Measurements from ENCODE around the gene COL6A2. TPM values are rescaled to one million over a fixed set of nuclear protein-coding genes. Genes with fewer than 3 reads are reported as not detected.

The COL6A2 gene
- total RNA-seq (2014; rRNA removed; shearing (Covaris generic); ENCODE audit: low replicate concordance) = 949 and 1,198 TPM in 2 replicates

- Histone ChIP-seq H3K9me3 (peaks cover 8% of the 10 kb centered on the region), H3K4me3 (peak within 1 kb of the TSS; percentile 73), H3K36me3 (peaks cover 30% of the 10 kb centered on the region), H3K27me3 (no peaks in the 10 kb centered on the region)
- DNase-seq = peak; percentile 83
These were observed at the start of gene COL6A2 for GRCh38 chr21:46097336-46098293. Gene COL6A2, plus strand, starts transcription at chr21:46098112.

GRCh38 chr21:46048926-46049889 lies 48.7 kb upstream of the COL6A2 start:
- no peak overlapping the region for H3K4me3 ChIP-seq
- DNase-seq = peak; percentile 100
- H3K9me3 ChIP-seq = no peaks in the 10 kb centered on the region
- H3K36me3 ChIP-seq = no peaks in the 10 kb centered on the region
- no peaks in the 10 kb centered on the region for H3K27me3 ChIP-seq

GRCh38 chr21:46049890-46050667 lies 47.8 kb upstream of the COL6A2 start:
- Histone ChIP-seq H3K4me3 (no peak overlapping the region), H3K27me3 (no peaks in the 10 kb centered on the region), H3K9me3 (no peaks in the 10 kb centered on the region), H3K36me3 (no peaks in the 10 kb centered on the region)
- no peak for DNase-seq

- no peaks in the 10 kb centered on the region for H3K9me3 ChIP-seq
- DNase-seq = no peak
- no peaks in the 10 kb centered on the region for H3K36me3 ChIP-seq
These were observed 47.1 kb upstream of the COL6A2 start for GRCh38 chr21:46050668-46051378.

GRCh38 chr21:46051379-46051770 lies 46.5 kb upstream of the COL6A2 start:
- no peaks in the 10 kb centered on the region for H3K36me3 ChIP-seq
- DNase-seq = no peak
- no peaks in the 10 kb centered on the region for H3K27me3 ChIP-seq

More at GRCh38 chr21:46050668-46051378, 47.1 kb upstream of the COL6A2 start:
- no peak overlapping the region for H3K4me3 ChIP-seq
- no peaks in the 10 kb centered on the region for H3K27me3 ChIP-seq

GRCh38 chr21:46051821-46052675 lies 45.9 kb upstream of the COL6A2 start:
- Histone ChIP-seq H3K4me3 (no peak overlapping the region), H3K36me3 (no peaks in the 10 kb centered on the region), H3K27me3 (no peaks in the 10 kb centered on the region), H3K9me3 (no peaks in the 10 kb centered on the region)
- DNase-seq = no peak

More at GRCh38 chr21:46051379-46051770, 46.5 kb upstream of the COL6A2 start:
- no peaks in the 10 kb centered on the region for H3K9me3 ChIP-seq
- H3K4me3 ChIP-seq = no peak overlapping the region

DNA sequence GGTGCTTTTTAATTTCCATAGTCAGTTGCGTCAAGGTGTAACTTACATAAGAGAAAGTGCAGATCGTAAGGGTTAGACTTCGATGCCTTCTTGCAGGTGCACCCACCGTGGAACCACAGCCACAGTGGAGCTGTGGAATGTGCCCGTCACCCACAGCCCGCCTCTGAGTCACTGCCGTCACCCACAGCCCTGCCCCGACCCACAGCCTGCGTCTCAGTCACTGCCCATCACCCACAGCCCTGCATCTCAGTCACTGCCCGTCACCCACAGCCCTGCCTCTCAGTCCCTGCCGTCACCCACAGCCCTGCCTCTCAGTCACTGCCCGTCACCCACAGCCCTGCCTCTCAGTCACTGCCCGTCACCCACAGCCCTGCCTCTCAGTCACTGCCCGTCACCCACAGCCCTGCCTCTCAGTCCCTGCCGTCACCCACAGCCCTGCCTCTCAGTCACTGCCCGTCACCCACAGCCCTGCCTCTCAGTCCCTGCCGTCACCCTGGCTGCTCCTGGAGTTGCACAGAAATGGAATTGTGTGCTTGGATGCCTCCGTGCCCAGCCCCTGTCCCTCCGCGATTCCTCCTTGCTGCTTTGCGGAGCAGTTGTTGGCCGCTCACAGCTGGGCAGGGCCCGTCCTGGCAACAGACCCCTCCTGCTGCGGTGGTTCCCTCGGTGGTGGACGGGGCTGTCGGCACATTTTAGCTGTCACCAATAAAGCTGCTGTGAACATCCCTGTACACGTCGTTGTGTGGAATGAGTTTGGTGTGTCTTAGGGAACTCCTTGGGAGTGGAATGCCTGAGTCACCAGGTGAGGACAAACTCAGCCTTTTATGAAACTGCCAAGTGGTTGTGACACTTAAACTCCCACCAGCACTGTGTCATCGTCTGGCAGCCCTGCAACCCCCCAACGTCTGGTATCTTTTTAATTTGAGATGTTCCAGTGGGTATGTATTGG lies 44.9 kb upstream of the COL6A2 start:
- DNase-seq = peak; percentile 72
- no peaks in the 10 kb centered on the region for H3K27me3 ChIP-seq
- no peaks in the 10 kb centered on the region for H3K9me3 ChIP-seq
- no peak overlapping the region for H3K4me3 ChIP-seq
- H3K36me3 ChIP-seq = no peaks in the 10 kb centered on the region

DNA sequence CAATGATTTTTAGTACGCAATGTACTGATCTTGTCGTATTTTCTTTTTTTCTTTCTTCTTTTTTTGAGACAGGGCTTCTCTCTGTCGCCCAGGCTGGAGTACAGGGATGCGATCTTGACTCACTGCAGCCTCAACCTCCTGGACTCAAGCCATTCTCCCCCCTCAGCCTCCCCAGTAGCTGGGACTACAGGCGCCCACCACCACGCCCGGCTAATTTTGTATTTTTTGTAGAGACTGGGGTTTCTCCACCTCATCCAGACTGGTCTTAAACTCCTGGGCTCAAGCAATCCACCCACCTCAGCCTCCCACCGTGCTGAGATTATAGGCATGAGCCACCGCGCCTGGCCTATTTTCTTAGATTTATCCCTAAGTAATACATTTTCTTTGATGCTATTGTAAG lies 43.9 kb upstream of the COL6A2 start:
- no peaks in the 10 kb centered on the region for H3K9me3 ChIP-seq
- H3K4me3 ChIP-seq = no peak overlapping the region
- H3K36me3 ChIP-seq = no peaks in the 10 kb centered on the region
- DNase-seq = no peak
- H3K27me3 ChIP-seq = no peaks in the 10 kb centered on the region

DNA sequence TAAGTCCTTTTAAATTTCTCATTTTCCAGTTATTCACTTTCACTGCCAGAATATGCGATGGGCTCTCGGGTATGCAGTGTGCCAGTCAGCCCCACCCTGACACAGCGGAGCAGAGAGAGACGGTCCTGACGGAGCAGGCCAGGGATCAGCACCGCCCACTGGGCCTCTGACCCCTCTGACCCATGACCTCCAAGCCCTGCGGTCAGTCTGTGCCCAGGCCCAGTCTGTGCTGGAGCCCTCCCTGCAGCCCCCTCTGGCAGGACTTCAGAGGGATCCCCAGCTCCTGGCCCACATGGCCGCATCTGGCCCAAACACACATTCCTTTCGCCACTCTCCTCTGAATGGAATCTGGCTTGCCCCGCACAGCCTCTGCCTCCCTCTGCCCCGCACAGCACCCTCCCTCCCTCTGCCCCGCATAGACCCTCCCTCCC lies 43.4 kb upstream of the COL6A2 start:
- DNase-seq = peak; percentile 99

DNA sequence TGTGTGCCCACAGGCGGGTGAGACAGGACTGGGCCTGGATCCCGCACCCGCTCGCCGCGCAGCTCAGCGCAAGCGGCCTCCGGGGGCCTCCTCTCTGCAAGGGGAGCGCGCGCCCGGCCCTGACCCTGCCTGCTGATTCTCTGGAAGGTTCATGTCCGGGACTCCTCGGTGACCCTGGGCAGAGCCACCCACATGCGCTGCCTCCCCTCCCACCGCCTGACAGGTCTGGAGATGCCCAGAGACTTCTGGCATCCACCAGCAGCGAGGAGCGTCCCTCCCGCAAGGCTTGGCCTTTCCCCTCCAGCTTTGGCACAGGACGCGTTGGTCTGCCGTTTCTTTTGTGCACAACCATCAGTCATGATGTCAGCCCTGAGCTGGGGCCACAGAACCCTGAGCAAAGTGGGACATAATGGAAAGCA lies 42.0 kb upstream of the COL6A2 start:
- H3K4me3 ChIP-seq = no peak overlapping the region; the same call in 1 of the 2 replicates
- no peaks in the 10 kb centered on the region for H3K9me3 ChIP-seq
- H3K27me3 ChIP-seq = no peaks in the 10 kb centered on the region
- peak; percentile 89 for DNase-seq
- no peaks in the 10 kb centered on the region for H3K36me3 ChIP-seq

More for the DNA sequence above, 43.4 kb upstream of the COL6A2 start:
- Histone ChIP-seq H3K9me3 (no peaks in the 10 kb centered on the region), H3K27me3 (no peaks in the 10 kb centered on the region), H3K4me3 (no peak overlapping the region), H3K36me3 (no peaks in the 10 kb centered on the region)

DNA sequence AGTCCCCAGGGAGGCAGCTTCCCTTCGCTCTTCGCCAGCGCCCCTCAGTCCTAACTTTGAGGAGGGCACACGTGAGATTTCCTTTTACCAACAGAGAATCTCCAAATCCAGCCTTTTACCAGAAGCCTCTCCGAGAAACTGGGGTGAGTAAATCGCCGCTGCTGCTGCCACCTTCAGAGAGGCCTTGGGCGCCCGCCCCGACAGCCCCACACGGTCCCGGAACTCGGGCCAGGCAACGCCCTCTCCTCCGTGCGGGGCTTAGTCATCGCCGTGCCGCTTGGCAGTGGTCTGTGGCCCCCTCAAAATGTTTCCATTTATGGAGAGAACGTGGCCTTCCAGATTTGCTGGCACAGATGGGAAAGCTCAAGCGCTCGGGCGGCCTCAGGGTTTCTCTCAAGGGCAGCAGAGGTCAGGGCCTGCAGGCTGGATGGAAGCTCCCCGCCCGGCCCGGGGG lies 41.4 kb upstream of the COL6A2 start:
- Histone ChIP-seq H3K9me3 (peaks cover under 1% of the 10 kb centered on the region), H3K36me3 (no peaks in the 10 kb centered on the region), H3K4me3 (peak overlapping the region; percentile 15; the same call in 1 of the 2 replicates), H3K27me3 (no peaks in the 10 kb centered on the region)
- DNase-seq = peak; percentile 93

GRCh38 chr21:46057111-46057709 lies 40.7 kb upstream of the COL6A2 start:
- Histone ChIP-seq H3K36me3 (no peaks in the 10 kb centered on the region; the same call in 1 of the 2 replicates), H3K4me3 (no peak overlapping the region), H3K27me3 (no peaks in the 10 kb centered on the region), H3K9me3 (peaks cover 8% of the 10 kb centered on the region)
- no peak for DNase-seq

GRCh38 chr21:46057710-46058241 lies 40.1 kb upstream of the COL6A2 start:
- Histone ChIP-seq H3K4me3 (no peak overlapping the region), H3K9me3 (peaks cover 14% of the 10 kb centered on the region), H3K36me3 (no peaks in the 10 kb centered on the region; the same call in 1 of the 2 replicates), H3K27me3 (no peaks in the 10 kb centered on the region)
- DNase-seq = no peak

All from MG63 (cell line).